Gastrocnemius medialis (tissue), 4 donors: Measurements from ENCODE around the gene MGAT5.

ENCODE experiments used
- POLR2A ChIP-seq, 2 donors: fragments of 450-650 bp; IDR thresholded peaks; one replicate each; pipeline ENCODE4 v1.6.1; 2017; ENCODE audit warnings: antibody characterized with exemption in 2 of 2, mild to moderate bottlenecking in 2 of 2, moderate library complexity in 2 of 2
- TF ChIP-seq, protein P1 (sequence below), 5 experiments: fragments of 450-650 bp in 3 of 5; fragments of 200-600 bp in 2 of 5; sonication (generic) in 2 of 5; IDR thresholded peaks in 4 of 5; conservative IDR thresholded peaks in 1 of 5; 1 replicate in 4 of 5; 2 replicates in 1 of 5; pipeline ENCODE4 v1.5.1; 2016 to 2019; ENCODE audit warnings: antibody characterized with exemption in 5 of 5, mild to moderate bottlenecking in 3 of 5, moderate library complexity in 3 of 5

DNA sequence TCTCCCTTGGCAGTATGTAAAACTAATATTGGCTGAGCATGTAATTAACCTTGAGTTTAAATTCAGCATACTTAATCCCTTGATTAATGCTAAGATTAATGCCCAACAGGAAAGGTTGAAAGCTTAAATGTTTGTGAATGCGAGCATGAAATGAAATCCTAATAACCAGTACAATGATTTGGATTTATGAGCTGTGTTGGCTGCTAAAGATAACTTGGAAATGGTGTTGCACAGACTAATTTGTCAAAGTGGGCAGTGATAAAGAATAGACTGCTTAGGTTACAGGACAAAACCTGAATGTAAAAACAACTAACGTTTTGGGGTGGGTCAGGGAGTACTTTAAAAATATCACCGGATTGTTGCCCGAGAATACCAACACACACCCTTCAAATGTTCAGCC is 70.6 kb downstream of the MGAT5 start:
- no peak for TF ChIP-seq POLR2A (IDR thresholded peaks at IDR 0.05)
- TF ChIP-seq, protein P1, sequence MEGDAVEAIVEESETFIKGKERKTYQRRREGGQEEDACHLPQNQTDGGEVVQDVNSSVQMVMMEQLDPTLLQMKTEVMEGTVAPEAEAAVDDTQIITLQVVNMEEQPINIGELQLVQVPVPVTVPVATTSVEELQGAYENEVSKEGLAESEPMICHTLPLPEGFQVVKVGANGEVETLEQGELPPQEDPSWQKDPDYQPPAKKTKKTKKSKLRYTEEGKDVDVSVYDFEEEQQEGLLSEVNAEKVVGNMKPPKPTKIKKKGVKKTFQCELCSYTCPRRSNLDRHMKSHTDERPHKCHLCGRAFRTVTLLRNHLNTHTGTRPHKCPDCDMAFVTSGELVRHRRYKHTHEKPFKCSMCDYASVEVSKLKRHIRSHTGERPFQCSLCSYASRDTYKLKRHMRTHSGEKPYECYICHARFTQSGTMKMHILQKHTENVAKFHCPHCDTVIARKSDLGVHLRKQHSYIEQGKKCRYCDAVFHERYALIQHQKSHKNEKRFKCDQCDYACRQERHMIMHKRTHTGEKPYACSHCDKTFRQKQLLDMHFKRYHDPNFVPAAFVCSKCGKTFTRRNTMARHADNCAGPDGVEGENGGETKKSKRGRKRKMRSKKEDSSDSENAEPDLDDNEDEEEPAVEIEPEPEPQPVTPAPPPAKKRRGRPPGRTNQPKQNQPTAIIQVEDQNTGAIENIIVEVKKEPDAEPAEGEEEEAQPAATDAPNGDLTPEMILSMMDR (IDR thresholded peaks at IDR 0.05 in 4 of 5, conservative IDR thresholded peaks at IDR 0.05 in 1 of 5): no peak
